Measurements from ENCODE around the gene ACAP2. TPM values are rescaled to one million over a fixed set of nuclear protein-coding genes. Genes with fewer than 3 reads are reported as not detected.

The ACAP2 gene
- total RNA-seq, 1 donor from 2014 or later, result 60.3 TPM

DNA sequence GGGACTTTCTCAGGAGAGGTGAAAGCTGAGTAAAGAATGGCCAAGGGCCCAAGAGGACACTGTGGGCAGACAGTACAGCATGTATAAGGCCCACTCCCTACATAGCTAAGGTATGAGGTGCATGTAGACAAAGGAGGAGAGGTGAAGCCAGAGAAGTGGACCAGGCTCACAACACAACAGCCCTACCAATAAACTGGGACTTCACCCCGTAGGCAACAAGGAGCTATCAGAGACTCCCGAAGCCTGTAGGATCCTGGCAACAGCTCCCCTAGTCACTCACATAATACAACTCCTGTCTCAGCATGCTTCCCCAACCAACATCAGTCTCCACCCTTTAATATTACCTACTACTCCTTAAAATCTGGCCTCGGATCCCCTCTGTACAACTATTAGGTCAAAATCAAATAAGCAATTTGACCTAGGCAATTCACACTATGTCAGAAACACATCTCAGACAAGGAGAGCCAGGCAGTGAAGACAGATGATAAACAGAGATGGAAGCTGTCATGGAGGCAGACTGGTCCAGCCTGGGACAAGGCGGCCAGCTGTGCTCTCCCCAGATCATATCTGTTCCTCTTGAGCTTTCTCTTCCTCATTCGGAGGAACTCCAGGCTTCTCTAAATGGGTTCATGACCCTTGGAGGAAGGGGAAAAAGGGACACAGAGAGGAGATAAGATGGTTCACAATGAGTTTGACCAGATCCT is 173.3 kb downstream of the ACAP2 start:
- H3K36me3 ChIP-seq, result no peaks in the 10 kb centered on the region
- peak overlapping the region; percentile 89 for H3K4me3 ChIP-seq
- ATAC-seq (no peak), DNase-seq (no peak)
- intact Hi-C loops (cut with DNase I), result loop anchor here (10.0 kb wide), 1 partner anchor 255 kb away; no protein-coding TSS in a partner anchor
- TF ChIP-seq CTCF (IDR thresholded peaks at IDR 0.05), result no peak
- H3K27me3 ChIP-seq, result no peaks in the 10 kb centered on the region
- H3K9me3 ChIP-seq, result no peaks in the 10 kb centered on the region
- no peak overlapping the region for H3K27ac ChIP-seq
- peaks cover 22% of the 10 kb centered on the region for H3K4me1 ChIP-seq

DNA sequence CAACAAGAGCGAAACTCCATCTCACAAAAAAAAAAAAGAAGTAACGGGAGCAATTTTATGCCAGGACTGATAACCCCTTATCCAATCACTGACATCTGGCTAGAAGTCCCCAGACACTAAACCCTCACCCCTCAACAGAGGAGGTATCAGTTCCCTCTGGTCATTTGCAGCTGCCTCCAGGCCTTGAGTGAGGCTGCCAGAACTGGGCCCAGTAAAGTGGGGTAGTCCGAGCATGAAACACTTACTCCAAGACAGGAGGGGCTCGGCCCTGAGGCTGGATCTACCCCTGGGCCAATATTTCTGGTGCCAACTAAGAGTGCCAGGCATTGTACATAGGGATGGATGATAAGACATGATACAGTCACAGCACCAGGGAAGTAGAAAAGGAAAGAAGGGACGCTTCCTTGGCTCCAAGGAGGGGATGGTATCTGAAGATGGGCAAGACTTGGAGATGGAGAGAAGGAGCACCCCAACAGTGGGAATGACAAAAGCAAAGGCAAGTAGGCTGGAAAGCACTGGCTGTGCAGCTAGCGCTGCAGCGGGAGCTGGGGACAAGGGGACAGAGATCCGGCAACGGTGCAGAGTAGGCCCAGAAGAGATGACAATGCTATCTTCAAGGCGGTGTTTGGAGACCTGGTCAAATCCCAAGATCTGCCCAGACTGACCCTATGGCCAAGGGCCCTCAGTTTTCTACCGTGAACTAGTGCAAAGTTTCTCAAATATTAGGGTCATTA is 174.1 kb downstream of the ACAP2 start:
- no peak overlapping the region for H3K4me3 ChIP-seq

DNA sequence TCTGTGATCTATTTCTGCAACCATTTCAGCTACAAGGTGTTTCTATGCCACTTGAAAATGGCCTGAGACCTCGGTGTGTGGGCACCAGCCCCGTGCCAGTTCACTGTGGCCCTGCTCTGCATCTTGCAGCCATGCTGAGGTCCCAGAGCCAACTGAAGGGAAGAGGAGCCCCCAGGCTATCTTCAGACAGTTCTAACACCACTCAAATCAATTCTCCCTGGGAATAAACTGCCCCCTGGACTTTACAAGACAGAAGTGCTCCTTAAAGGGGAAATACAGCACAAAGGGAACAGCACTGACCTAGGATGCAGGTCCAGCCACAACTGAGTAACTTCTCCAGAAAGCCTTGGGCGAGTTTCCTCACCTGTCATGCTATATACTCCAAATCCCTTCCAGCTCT is 175.7 kb downstream of the ACAP2 start:
- Histone ChIP-seq H3K9me3 (no peaks in the 10 kb centered on the region), H3K27me3 (no peaks in the 10 kb centered on the region), H3K36me3 (no peaks in the 10 kb centered on the region), H3K4me3 (no peak overlapping the region), H3K27ac (no peak overlapping the region), H3K4me1 (peaks cover 21% of the 10 kb centered on the region)
- DNase-seq (no peak), ATAC-seq (no peak)
- intact Hi-C loops (cut with DNase I), result no loop called here
- TF ChIP-seq CTCF (IDR thresholded peaks at IDR 0.05), result no peak

More for the DNA sequence above, 174.1 kb downstream of the ACAP2 start:
- Histone ChIP-seq H3K4me1 (peaks cover 22% of the 10 kb centered on the region), H3K27me3 (no peaks in the 10 kb centered on the region), H3K9me3 (no peaks in the 10 kb centered on the region), H3K36me3 (no peaks in the 10 kb centered on the region), H3K27ac (no peak overlapping the region)
- ATAC-seq (no peak), DNase-seq (no peak)
- TF ChIP-seq CTCF (IDR thresholded peaks at IDR 0.05), result no peak
- intact Hi-C loops (cut with DNase I), result no loop called here

GRCh38 chr3:195266428-195266827 is 176.4 kb downstream of the ACAP2 start:
- DNase-seq, result no peak
- TF ChIP-seq CTCF (IDR thresholded peaks at IDR 0.05), result no peak
- Histone ChIP-seq H3K9me3 (no peaks in the 10 kb centered on the region), H3K27ac (no peak overlapping the region), H3K27me3 (no peaks in the 10 kb centered on the region), H3K36me3 (no peaks in the 10 kb centered on the region), H3K4me3 (no peak overlapping the region), H3K4me1 (peaks cover 14% of the 10 kb centered on the region)
- intact Hi-C loops (cut with DNase I), result no loop called here
- no peak for ATAC-seq

GRCh38 chr3:195265363-195265976 is 177.3 kb downstream of the ACAP2 start:
- ATAC-seq, result no peak

More at GRCh38 chr3:195265363-195265976, 177.3 kb downstream of the ACAP2 start:
- H3K27ac ChIP-seq, result no peak overlapping the region
- H3K27me3 ChIP-seq, result no peaks in the 10 kb centered on the region
- intact Hi-C loops (cut with DNase I), result no loop called here
- no peak for TF ChIP-seq CTCF (IDR thresholded peaks at IDR 0.05)
- no peaks in the 10 kb centered on the region for H3K9me3 ChIP-seq
- no peak for DNase-seq
- peaks cover 20% of the 10 kb centered on the region for H3K4me1 ChIP-seq
- no peaks in the 10 kb centered on the region for H3K36me3 ChIP-seq
- H3K4me3 ChIP-seq, result no peak overlapping the region
